ENCODE data around the gene PAK6. TPM values are rescaled to one million over a fixed set of nuclear protein-coding genes. Genes with fewer than 3 reads are reported as not detected.

PAK6 gene
- total and polyA plus RNA-seq, 9 of the 15 experiments (the other 6 are each of a cell fraction or from before 2014, with no cell fraction given), result 0.03 to 0.74 (median 0.16) TPM; not detected in 2

DNA sequence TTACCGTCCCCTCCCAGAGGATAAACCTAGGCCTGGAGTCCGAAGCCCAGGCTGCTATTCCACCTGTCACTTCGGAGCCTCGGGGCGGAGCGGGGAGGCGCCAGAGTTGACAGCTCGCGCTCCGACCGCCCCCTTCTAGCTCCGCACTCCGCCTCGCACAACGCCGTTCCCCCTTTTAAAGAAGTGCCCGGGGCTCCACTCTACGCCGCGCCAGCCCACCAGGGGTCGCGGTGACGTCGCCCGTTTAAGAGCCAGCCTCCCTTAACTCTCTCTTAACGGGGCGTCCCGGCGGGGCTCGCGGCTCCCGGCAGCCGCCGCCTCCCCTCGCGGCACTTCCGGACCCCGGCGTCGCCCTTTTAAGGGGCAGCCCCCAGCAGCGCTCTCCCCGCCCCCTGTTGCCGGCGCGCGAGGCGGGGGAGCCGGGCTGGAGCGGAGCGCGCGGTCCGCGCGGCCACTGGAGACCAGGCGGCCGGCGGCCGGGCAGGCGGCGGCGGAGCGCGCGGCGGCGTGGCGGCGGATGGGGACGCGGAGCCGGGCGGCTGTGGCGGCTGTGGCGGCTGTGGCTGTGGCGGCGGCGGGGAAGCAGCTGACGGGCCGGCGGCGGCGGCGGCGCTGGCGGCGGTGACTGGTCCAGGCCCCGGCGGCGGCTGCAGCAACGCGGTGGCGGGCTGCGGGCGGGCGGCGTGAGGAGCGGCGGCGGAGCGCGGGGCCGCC lies 84.5 kb downstream of the PAK6 start, which contains the start of gene INAFM2 (continued):
- no peak for TF ChIP-seq JUNB (CRISPR knock-in tag; conservative IDR thresholded peaks at IDR 0.05)
- TF ChIP-seq, protein P1, sequence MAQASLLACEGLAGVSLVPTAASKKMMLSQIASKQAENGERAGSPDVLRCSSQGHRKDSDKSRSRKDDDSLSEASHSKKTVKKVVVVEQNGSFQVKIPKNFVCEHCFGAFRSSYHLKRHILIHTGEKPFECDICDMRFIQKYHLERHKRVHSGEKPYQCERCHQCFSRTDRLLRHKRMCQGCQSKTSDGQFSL (CRISPR knock-in tag; IDR thresholded peaks at IDR 0.05), result no peak
- TF ChIP-seq, protein P1 (tag; IDR thresholded peaks at IDR 0.05), result no peak; a peak in 1 of 4 replicates
- no peak for TF ChIP-seq CAMTA2 (CRISPR knock-in tag; conservative IDR thresholded peaks at IDR 0.05)
- TF ChIP-seq CBFA2T2 (conservative IDR thresholded peaks at IDR 0.05), result no peak
- no peak for TF ChIP-seq THAP7 (CRISPR knock-in tag; IDR thresholded peaks at IDR 0.05)
- TF ChIP-seq, protein P2, sequence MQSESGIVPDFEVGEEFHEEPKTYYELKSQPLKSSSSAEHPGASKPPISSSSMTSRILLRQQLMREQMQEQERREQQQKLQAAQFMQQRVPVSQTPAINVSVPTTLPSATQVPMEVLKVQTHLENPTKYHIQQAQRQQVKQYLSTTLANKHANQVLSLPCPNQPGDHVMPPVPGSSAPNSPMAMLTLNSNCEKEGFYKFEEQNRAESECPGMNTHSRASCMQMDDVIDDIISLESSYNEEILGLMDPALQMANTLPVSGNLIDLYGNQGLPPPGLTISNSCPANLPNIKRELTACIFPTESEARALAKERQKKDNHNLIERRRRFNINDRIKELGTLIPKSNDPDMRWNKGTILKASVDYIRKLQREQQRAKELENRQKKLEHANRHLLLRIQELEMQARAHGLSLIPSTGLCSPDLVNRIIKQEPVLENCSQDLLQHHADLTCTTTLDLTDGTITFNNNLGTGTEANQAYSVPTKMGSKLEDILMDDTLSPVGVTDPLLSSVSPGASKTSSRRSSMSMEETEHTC (IDR thresholded peaks at IDR 0.05), result no peak
- TF ChIP-seq ZNF445 (CRISPR knock-in tag; IDR thresholded peaks at IDR 0.05; ENCODE audit: low read depth), result no peak
- TF ChIP-seq ZNF449 (CRISPR knock-in tag; IDR thresholded peaks at IDR 0.05), result no peak
- no peak for TF ChIP-seq SNAPC5 (CRISPR knock-in tag; IDR thresholded peaks at IDR 0.05)
- no peak for TF ChIP-seq RBM15 (IDR thresholded peaks at IDR 0.05; ENCODE audit: insufficient read depth, low read length)
- TF ChIP-seq NCOA6 (IDR thresholded peaks at IDR 0.05), result no peak
- peak; percentile 94 for TF ChIP-seq ZBTB7A (IDR thresholded peaks at IDR 0.05; ENCODE audit: borderline replicate concordance, control insufficient read depth, low read depth, low read length)
- peak in 1 of 2 experiments; percentile 34; a peak in 1 of 4 replicates for TF ChIP-seq HDAC1 (IDR thresholded peaks at IDR 0.05)
- TF ChIP-seq HDGF (IDR thresholded peaks at IDR 0.05), result no peak
- no peak for TF ChIP-seq MYNN (IDR thresholded peaks at IDR 0.05)
- no peak for TF ChIP-seq MYNN (CRISPR knock-in tag; IDR thresholded peaks at IDR 0.05)
- no peak for TF ChIP-seq GTF2A2 (tag; IDR thresholded peaks at IDR 0.05)
- no peak for TF ChIP-seq ZNF512 (tag; IDR thresholded peaks at IDR 0.05)
- TF ChIP-seq HNRNPUL1 (IDR thresholded peaks at IDR 0.05; ENCODE audit: low read length), result no peak
- TF ChIP-seq FOXP1 (CRISPR knock-in tag; IDR thresholded peaks at IDR 0.05), result peak; percentile 98
- TF ChIP-seq, protein P3, sequence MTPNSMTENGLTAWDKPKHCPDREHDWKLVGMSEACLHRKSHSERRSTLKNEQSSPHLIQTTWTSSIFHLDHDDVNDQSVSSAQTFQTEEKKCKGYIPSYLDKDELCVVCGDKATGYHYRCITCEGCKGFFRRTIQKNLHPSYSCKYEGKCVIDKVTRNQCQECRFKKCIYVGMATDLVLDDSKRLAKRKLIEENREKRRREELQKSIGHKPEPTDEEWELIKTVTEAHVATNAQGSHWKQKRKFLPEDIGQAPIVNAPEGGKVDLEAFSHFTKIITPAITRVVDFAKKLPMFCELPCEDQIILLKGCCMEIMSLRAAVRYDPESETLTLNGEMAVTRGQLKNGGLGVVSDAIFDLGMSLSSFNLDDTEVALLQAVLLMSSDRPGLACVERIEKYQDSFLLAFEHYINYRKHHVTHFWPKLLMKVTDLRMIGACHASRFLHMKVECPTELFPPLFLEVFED (CRISPR knock-in tag; conservative IDR thresholded peaks at IDR 0.05), result no peak

Data from K562 (cell line).